Measurements from ENCODE around the gene CAPZB.

The CAPZB gene

GRCh38 chr1:19524791-19525190 is 39.5 kb upstream of the CAPZB start:
- no peak for TF ChIP-seq CTCF (IDR thresholded peaks at IDR 0.05)

GRCh38 chr1:19521411-19521810 is 36.1 kb upstream of the CAPZB start:
- no peak for TF ChIP-seq CTCF (IDR thresholded peaks at IDR 0.05)

- no peak for TF ChIP-seq CTCF (IDR thresholded peaks at IDR 0.05)
These were observed 31.7 kb upstream of the CAPZB start for GRCh38 chr1:19517017-19517416.

- no peak for TF ChIP-seq CTCF (IDR thresholded peaks at IDR 0.05)
These were observed 29.9 kb upstream of the CAPZB start for GRCh38 chr1:19515201-19515600.

- no peak for TF ChIP-seq CTCF (IDR thresholded peaks at IDR 0.05)
These were observed 29.1 kb upstream of the CAPZB start for GRCh38 chr1:19514391-19514831.

GRCh38 chr1:19512545-19512944 is 27.2 kb upstream of the CAPZB start:
- TF ChIP-seq CTCF (IDR thresholded peaks at IDR 0.05), result no peak

GRCh38 chr1:19511116-19511515 is 25.8 kb upstream of the CAPZB start:
- no peak for TF ChIP-seq CTCF (IDR thresholded peaks at IDR 0.05)

- no peak for TF ChIP-seq CTCF (IDR thresholded peaks at IDR 0.05)
These were observed 22.2 kb upstream of the CAPZB start for GRCh38 chr1:19507516-19507915.
